GM12878 (cell line): ENCODE results near the gene AFTPH. TPM values are rescaled to one million over a fixed set of nuclear protein-coding genes. Genes with fewer than 3 reads are reported as not detected.

ENCODE experiments used
- ATAC-seq: fragments of 200-7000 bp; cut with Tn5 transposase; 3 replicates; pipeline ENCODE4 v1.9.1; 2020; ENCODE audit warnings: mild to moderate bottlenecking, moderate library complexity
- BruUV-seq: library from RNA; stranded (reverse); fragments of 400-500 nt; replicated peaks from 2 replicates; lab custom pipeline; 2021; lab: Mats Ljungman, UMichigan
- CTCF ChIA-PET: fragments of 300-600 bp; sonication (Branson Sonifier 250); formaldehyde crosslinking; extraction: SDS; loops from one replicate; lab custom pipeline; 2021; ENCODE audit warnings: inconsistent platforms; lab: Yijun Ruan, JAX
- POLR2A ChIA-PET: fragments of 350-600 bp; formaldehyde crosslinking; extraction: SDS; loops from one replicate; lab custom pipeline; 2021; ENCODE audit warnings: inconsistent platforms; lab: Charles Lee
- RAD21 ChIA-PET: fragments of 300-600 bp; sonication (Branson Sonifier 250); formaldehyde crosslinking; loops from one replicate; lab custom pipeline; 2023; ENCODE audit warnings: antibody characterized with exemption; ENCODE audit not compliant: unreplicated experiment; lab: Charles Lee
- SMC1A ChIA-PET: fragments of 300-600 bp; sonication (Branson Sonifier 250); formaldehyde crosslinking; loops from one replicate; lab custom pipeline; 2023; ENCODE audit not compliant: unreplicated experiment, uncharacterized antibody; lab: Charles Lee
- DNase-seq: peaks from one replicate; pipeline ENCODE4 v3.0.0-alpha.2; 2011; ENCODE audit warnings: low read depth, low spot score
- FAIRE-seq: peaks from 3 replicates; lab custom pipeline; 2011; peaks lifted over from hg19 to GRCh38; lab: Jason Lieb, UNC
- H2AFZ ChIP-seq: 2 replicates; pipeline ENCODE4 v1.6.0; 2011; ENCODE audit warnings: low read depth, low read length, control low read depth; ENCODE audit not compliant: control insufficient read depth
- H3K27ac ChIP-seq: 2 replicates; pipeline ENCODE4 v1.5.1; 2011; ENCODE audit warnings: control low read depth; ENCODE audit not compliant: control insufficient read depth, insufficient read depth
- H3K27me3 ChIP-seq, 2 experiments: replicated peaks in 1 of 2; 2 replicates each; pipeline versions ENCODE4 v1.6.0 to v1.6.1; 2011; ENCODE audit warnings: low read length in 1 of 2; ENCODE audit not compliant: control insufficient read depth in 2 of 2, insufficient read depth in 2 of 2
- H3K36me3 ChIP-seq, 2 experiments: 2 replicates each; pipeline ENCODE4 v1.5.1; 2011; ENCODE audit warnings: low read length in 1 of 2; ENCODE audit not compliant: control insufficient read depth in 2 of 2, insufficient read depth in 2 of 2
- H3K4me1 ChIP-seq: 2 replicates; pipeline ENCODE4 v1.6.1; 2011; ENCODE audit warnings: mild to moderate bottlenecking, low read length, moderate library complexity, mixed read lengths; ENCODE audit not compliant: control insufficient read depth, insufficient read depth
- H3K4me2 ChIP-seq: 2 replicates; pipeline ENCODE4 v1.6.0; 2011; ENCODE audit warnings: control low read depth; ENCODE audit not compliant: control insufficient read depth, insufficient read depth
- H3K4me3 ChIP-seq: fragments of 200-600 bp; sonication (generic); 2 replicates; pipeline ENCODE4 v1.5.1; 2016
- H3K79me2 ChIP-seq: 2 replicates; pipeline ENCODE4 v1.6.0; 2011; ENCODE audit warnings: low read length; ENCODE audit not compliant: control insufficient read depth, insufficient read depth
- H3K9ac ChIP-seq: 2 replicates; pipeline ENCODE4 v1.8.0; 2011; ENCODE audit warnings: low read length, control low read depth, mixed read lengths; ENCODE audit not compliant: control insufficient read depth, insufficient read depth
- H3K9me3 ChIP-seq: replicated peaks from 3 replicates; pipeline ENCODE4 v1.5.1; 2011; ENCODE audit warnings: mild to moderate bottlenecking, low read length; ENCODE audit not compliant: control insufficient read depth, insufficient read depth
- H4K20me1 ChIP-seq: 2 replicates; pipeline ENCODE4 v1.6.0; 2011; ENCODE audit not compliant: control insufficient read depth, insufficient read depth
- ATF2 ChIP-seq: IDR thresholded peaks from 2 replicates; pipeline ENCODE4 v1.6.1; 2012; ENCODE audit warnings: low read length, inconsistent platforms
- CBFB ChIP-seq: IDR thresholded peaks from 2 replicates; pipeline ENCODE4 v1.6.1; 2016; ENCODE audit warnings: antibody characterized with exemption, low read depth
- CHD4 ChIP-seq: fragments of 200-600 bp; sonication (generic); IDR thresholded peaks from 2 replicates; pipeline ENCODE4 v1.6.1; 2016; ENCODE audit warnings: mild to moderate bottlenecking
- CREM ChIP-seq: IDR thresholded peaks from 2 replicates; pipeline ENCODE4 v1.6.1; 2014; ENCODE audit warnings: antibody characterized with exemption, low read depth
- CUX1 ChIP-seq: IDR thresholded peaks from 2 replicates; pipeline ENCODE4 v1.6.1; 2012; ENCODE audit warnings: improper control_type of control experiment, low read depth, low read length; ENCODE audit not compliant: insufficient replicate concordance
- ELK1 ChIP-seq: IDR thresholded peaks from 2 replicates; pipeline ENCODE4 v1.6.1; 2012; ENCODE audit warnings: low read depth, low read length, improper control_type of control experiment
- FOXM1 ChIP-seq: IDR thresholded peaks from 2 replicates; pipeline ENCODE4 v1.6.1; 2012; ENCODE audit warnings: low read depth, mild to moderate bottlenecking, inconsistent platforms, low read length, moderate library complexity
- HDAC2 ChIP-seq: fragments of 200-600 bp; sonication (generic); IDR thresholded peaks from 2 replicates; pipeline ENCODE4 v1.6.1; 2017
- HDGF ChIP-seq: fragments of 450-650 bp; IDR thresholded peaks from 2 replicates; pipeline ENCODE4 v1.6.1; 2016; ENCODE audit warnings: antibody characterized with exemption
- IKZF1 ChIP-seq: fragments of 450-650 bp; conservative IDR thresholded peaks from 2 replicates; pipeline ENCODE4 v1.6.1; 2017; ENCODE audit warnings: antibody characterized with exemption, mild to moderate bottlenecking
- STAT1 ChIP-seq: fragments of 450-650 bp; conservative IDR thresholded peaks from 2 replicates; pipeline ENCODE4 v1.6.1; 2014; ENCODE audit warnings: antibody characterized with exemption, mild to moderate bottlenecking
- WRNIP1 ChIP-seq: IDR thresholded peaks from 2 replicates; pipeline ENCODE4 v1.6.1; 2011; ENCODE audit warnings: low read depth, low read length, improper control_type of control experiment, borderline replicate concordance
- WGBS: methylation state at CpG from one replicate; pipeline ENCODE4 v1.1.6; 2016; ENCODE audit warnings: low lambda C conversion rate; ENCODE audit not compliant: insufficient replicate concordance, insufficient coverage; ENCODE audit errors: missing lambda C conversion rate; 5-methylcytosine and 5-hydroxymethylcytosine counted together
- in situ Hi-C: fragments of 300-500 bp; cut with MboI; formaldehyde crosslinking; loops from 9 replicates; pipeline ENCODE4 v1.14.3; 2018; ENCODE audit warnings: mixed read lengths
- intact Hi-C: fragments of 100-400 bp; cut with micrococcal nuclease; formaldehyde crosslinking; loops from one replicate; pipeline ENCODE4 v1.14.2; 2022; ENCODE audit not compliant: unreplicated experiment
- polyA plus RNA-seq, 11 experiments: library from polyadenylated mRNA; depleted of rRNA in 4 of 11; unstranded in 6 of 11; stranded (reverse) in 5 of 11; fragments of >200 nt; fragmentation: Nextera tagmentation in 4 of 11; fragmentation: Illumina TruSeq in 1 of 11; extraction: Ambion mirVana in 4 of 11; extraction: Trizol in 1 of 11; gene quantifications; 1 replicate in 1 of 11; 2 replicates in 10 of 11; pipeline versions ENCODE4 v1.2.1 to v1.2.3, GENCODE V29; 2011 to 2016; ENCODE audit warnings: inconsistent platforms in 2 of 11, missing spikeins in 2 of 11, low read depth in 1 of 11
- total RNA-seq, 4 experiments: library from RNA; depleted of rRNA in 3 of 4; stranded (reverse); fragments of >200 nt in 3 of 4; fragmentation: Illumina TruSeq in 1 of 4; extraction: Trizol in 1 of 4; gene quantifications; 2 replicates each; pipeline versions ENCODE4 v1.2.1 to v1.2.3, GENCODE V29; 2013 to 2021
- TF ChIP-seq, protein P1 (sequence below): IDR thresholded peaks from 2 replicates; pipeline ENCODE4 v1.6.1; 2011; ENCODE audit warnings: low read depth, mild to moderate bottlenecking, low read length, moderate library complexity, borderline replicate concordance; ENCODE audit errors: extremely low read depth
- TF ChIP-seq, protein P2 (sequence below): fragments of 450-650 bp; IDR thresholded peaks from 2 replicates; pipeline ENCODE4 v1.6.1; 2016; ENCODE audit warnings: mild to moderate bottlenecking

The AFTPH gene
- total and polyA plus RNA-seq, 10 of the 15 experiments (the other 5 are each of a cell fraction or from before 2014, with no cell fraction given): 25.6 to 77.3 (median 39.5) TPM

DNA sequence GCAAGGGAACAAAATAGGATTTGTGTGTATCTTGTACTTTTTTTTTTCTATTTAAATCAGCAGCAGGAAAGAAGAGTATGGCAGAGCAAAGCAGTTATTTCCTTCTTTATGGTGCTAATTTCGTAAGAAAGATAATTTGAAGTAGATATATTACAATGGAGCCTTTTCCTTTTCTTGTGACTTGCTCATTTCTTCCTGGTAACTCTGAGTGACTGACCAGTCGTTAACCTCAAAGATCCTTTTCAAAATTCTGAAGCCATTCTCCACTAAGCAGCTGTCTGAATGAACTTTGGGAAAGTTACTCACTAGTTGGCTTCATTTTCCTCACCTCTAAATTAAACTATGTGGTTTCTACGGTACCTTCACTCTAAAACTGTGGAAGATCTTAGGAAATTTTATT lies 24.6 kb downstream of the AFTPH start (continued):
- TF ChIP-seq CUX1 (no peak), CREM (no peak), HDGF (no peak)

DNA sequence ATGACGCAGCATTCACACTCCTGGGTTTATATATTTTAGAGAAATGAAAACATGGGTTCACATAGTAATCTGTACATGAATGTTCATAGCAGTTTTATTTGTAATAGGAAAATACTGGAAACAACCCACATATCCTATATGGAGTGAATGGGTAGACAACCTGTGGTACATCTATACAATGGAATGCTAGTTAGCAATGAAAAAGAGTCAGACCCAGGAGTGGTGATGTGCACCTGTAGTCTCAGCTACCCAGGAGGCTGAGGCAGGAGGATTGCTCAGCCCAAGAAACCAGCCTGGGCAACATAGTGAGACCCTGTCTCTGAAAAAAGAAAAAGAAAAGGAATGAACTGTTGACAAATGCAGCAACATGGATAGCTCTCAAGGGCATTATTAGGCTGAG lies 25.9 kb downstream of the AFTPH start:
- H3K27me3 ChIP-seq: no peaks in the 10 kb centered on the region
- no peak overlapping the region for H3K4me2 ChIP-seq
- H3K4me3 ChIP-seq: no peak overlapping the region
- BruUV-seq: no TSS peak
- ATAC-seq: no peak
- no peak overlapping the region for H3K9ac ChIP-seq
- H4K20me1 ChIP-seq: no peaks in the 10 kb centered on the region
- no peak for DNase-seq
- intact Hi-C loops (no loop called here), in situ Hi-C loops (no loop called here)
- ChIA-PET RAD21 (interaction anchor here (0.9 to 2.2 kb wide), 3 partner anchors 9 to 221 kb away, joined by 3 to 7 read pairs (median 4); no protein-coding TSS in a partner anchor), POLR2A (interaction anchor here (1.3 to 1.8 kb wide), 2 partner anchors 11 to 27 kb away, joined by 4 to 5 read pairs; no protein-coding TSS in a partner anchor), CTCF (interaction anchor here (1.3 to 6.1 kb wide), 6 partner anchors 8 to 27 kb away, joined by 4 to 29 read pairs (median 8); partner anchors contain the start of gene AFTPH), SMC1A (interaction anchor here (0.6 to 2.4 kb wide), 9 partner anchors 9 to 317 kb away, joined by 3 to 10 read pairs (median 4); no protein-coding TSS in a partner anchor)
- no peak overlapping the region for H2AFZ ChIP-seq
- no peaks in the 10 kb centered on the region; the same call in 1 of the 2 replicates for H3K4me1 ChIP-seq
- peaks cover 0 to 9% of the 10 kb centered on the region in 2 experiments; a peak in 3 of 4 replicates for H3K36me3 ChIP-seq
- H3K79me2 ChIP-seq: peaks cover 43% of the 10 kb centered on the region
- FAIRE-seq: no peak
- 100% methylated on average over 1 of the region's 1 CpG for WGBS
- no peak overlapping the region for H3K27ac ChIP-seq
- H3K9me3 ChIP-seq: no peaks in the 10 kb centered on the region
- TF ChIP-seq CBFB (no peak), STAT1 (no peak), IKZF1 (no peak), WRNIP1 (no peak), ATF2 (no peak), HDAC2 (no peak), ELK1 (no peak), FOXM1 (no peak), CHD4 (no peak)
- TF ChIP-seq, protein P1, sequence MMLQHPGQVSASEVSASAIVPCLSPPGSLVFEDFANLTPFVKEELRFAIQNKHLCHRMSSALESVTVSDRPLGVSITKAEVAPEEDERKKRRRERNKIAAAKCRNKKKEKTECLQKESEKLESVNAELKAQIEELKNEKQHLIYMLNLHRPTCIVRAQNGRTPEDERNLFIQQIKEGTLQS: no peak
- TF ChIP-seq, protein P2, sequence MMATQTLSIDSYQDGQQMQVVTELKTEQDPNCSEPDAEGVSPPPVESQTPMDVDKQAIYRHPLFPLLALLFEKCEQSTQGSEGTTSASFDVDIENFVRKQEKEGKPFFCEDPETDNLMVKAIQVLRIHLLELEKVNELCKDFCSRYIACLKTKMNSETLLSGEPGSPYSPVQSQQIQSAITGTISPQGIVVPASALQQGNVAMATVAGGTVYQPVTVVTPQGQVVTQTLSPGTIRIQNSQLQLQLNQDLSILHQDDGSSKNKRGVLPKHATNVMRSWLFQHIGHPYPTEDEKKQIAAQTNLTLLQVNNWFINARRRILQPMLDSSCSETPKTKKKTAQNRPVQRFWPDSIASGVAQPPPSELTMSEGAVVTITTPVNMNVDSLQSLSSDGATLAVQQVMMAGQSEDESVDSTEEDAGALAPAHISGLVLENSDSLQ: no peak
